Activated CD4-positive, alpha-beta T cell treated with anti-CD3 and anti-CD28 coated beads, Interleukin-2, amount 10 ng/mL, durations not matched to agents 7 days and 5 days (primary cell): ENCODE results near the gene RPS28. TPM values are rescaled to one million over a fixed set of nuclear protein-coding genes. Genes with fewer than 3 reads are reported as not detected.
"Not testable (repeated sequence)": the region's sequence is repeated elsewhere in the genome, so short reads cannot be mapped to it uniquely, and the experiment has no call there.

ENCODE experiments used
- CTCF ChIA-PET: fragments of 350-600 bp; sonication (Branson Sonifier 250); formaldehyde crosslinking; loops from one replicate; lab custom pipeline; 2021; ENCODE audit warnings: antibody characterized with exemption; lab: Charles Lee
- POLR2A ChIA-PET: fragments of 350-600 bp; sonication (Branson Sonifier 250); formaldehyde crosslinking; loops from one replicate; lab custom pipeline; 2021; ENCODE audit warnings: antibody characterized with exemption; lab: Charles Lee
- DNase-seq: peaks from one replicate; pipeline ENCODE4 v3.0.0-alpha.2; 2020
- H3K27ac Mint-ChIP-seq: one replicate; pipeline ENCODE4 v1.8.0; 2021; ENCODE audit warnings: mild to moderate bottlenecking, moderate library complexity, mixed read lengths
- H3K27me3 Mint-ChIP-seq: one replicate; pipeline ENCODE4 v1.8.0; 2021; ENCODE audit warnings: mixed read lengths
- H3K36me3 Mint-ChIP-seq: one replicate; pipeline ENCODE4 v1.8.0; 2021; ENCODE audit warnings: low read depth, mixed read lengths
- H3K4me1 Mint-ChIP-seq: one replicate; pipeline ENCODE4 v1.8.0; 2021; ENCODE audit warnings: mixed read lengths
- H3K4me3 Mint-ChIP-seq: one replicate; pipeline ENCODE4 v1.8.0; 2021; ENCODE audit warnings: mild to moderate bottlenecking, moderate library complexity, mixed read lengths
- H3K9me3 Mint-ChIP-seq: one replicate; pipeline ENCODE4 v1.8.0; 2021; ENCODE audit warnings: mixed read lengths
- total RNA-seq, 2 experiments: library from RNA; stranded (reverse); gene quantifications; one replicate each; pipeline ENCODE4 v1.2.3, GENCODE V29; 2021

Gene RPS28
- 1,000 to 10,000 TPM; 1,480 to 2,023 TPM for total RNA-seq

DNA sequence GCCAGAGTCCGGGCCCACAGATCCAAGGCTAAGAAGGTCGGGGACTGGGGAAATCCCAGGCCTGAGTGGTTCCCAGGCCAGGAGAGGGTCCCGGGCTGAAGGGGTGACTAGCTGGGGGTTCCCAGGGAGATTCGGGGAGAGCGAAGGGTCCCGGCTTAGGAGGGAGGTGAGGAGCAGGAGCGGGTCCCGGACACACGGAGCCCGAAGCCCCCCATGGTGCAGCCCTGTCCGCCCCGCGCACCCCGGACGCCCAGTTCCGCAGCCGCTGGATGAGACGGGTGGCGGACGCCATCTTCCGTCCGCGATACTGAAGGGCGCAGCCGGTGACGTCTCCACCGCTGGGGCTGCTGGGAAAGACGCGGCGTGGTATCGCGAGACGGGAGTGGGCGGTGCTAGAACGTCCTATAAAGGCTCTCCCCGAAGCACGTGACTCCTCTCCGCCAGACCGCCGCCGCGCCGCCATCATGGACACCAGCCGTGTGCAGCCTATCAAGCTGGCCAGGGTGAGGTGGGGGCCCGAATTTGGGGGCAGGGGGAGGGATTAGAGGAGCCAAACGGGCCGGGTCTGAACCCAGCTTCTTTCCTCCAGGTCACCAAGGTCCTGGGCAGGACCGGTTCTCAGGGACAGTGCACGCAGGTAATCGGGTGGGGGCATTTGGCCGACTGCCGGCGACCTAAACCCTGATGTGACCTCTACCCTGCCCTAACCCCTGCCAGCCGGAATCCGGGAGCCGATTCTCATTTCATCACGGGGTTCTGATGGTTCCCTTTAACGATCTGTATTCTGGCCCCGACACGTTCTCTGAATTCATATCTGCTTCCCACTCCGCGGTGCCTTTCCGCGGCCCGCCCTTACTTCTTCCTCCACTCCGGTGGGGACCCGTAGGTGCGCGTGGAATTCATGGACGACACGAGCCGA is at the start of gene RPS28, which contains the start of gene NDUFA7:
Gene RPS28, plus strand, starts transcription at position 430 of the 919 bp plus-strand sequence. Its CDS starts 35 bp downstream, at position 465.
Gene NDUFA7, minus strand, starts transcription at position 309 of the 919 bp plus-strand sequence. Its CDS starts 17 bp downstream, at position 292.
- CTCF ChIA-PET = interaction anchor here (0.6 to 1.6 kb wide), 2 partner anchors 15 to 183 kb away, joined by 3 to 4 read pairs; no protein-coding TSS in a partner anchor

DNA sequence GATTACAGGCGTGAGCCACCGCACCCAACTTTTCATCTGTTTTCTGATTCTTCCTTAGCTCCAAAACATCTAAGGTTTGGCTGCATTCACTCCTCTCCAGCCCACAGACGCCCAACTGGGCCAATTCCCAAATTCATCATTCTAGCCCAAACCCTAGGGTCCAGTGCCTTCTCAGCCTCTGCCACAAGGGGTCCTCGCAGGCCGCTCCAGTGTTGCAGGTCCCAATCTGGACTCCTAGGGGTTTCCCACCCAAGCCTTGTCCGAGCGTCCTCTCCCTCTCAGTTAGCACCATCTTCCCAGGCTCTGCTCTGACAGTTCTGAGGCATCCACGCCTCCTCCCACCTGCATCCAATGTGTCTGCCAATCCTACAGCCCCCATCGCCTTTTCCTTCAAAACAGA is 44.8 kb upstream of the RPS28 start:
- H3K36me3 Mint-ChIP-seq, H3K9me3 Mint-ChIP-seq, H3K4me1 Mint-ChIP-seq, H3K27me3 Mint-ChIP-seq, H3K4me3 Mint-ChIP-seq, DNase-seq, H3K27ac Mint-ChIP-seq, CTCF ChIA-PET, POLR2A ChIA-PET: not testable (repeated sequence)

More for the DNA sequence above, at the start of gene RPS28, which contains the start of gene NDUFA7:
- peak; percentile 97 for DNase-seq
- Mint-ChIP-seq H3K4me1 (peaks cover 42% of the 10 kb centered on the region), H3K36me3 (peaks cover 26% of the 10 kb centered on the region), H3K4me3 (peak within 1 kb of the TSS; percentile 100), H3K9me3 (no peaks in the 10 kb centered on the region), H3K27ac (peak within 1 kb of the TSS; percentile 100), H3K27me3 (no peaks in the 10 kb centered on the region)
- POLR2A ChIA-PET = interaction anchor here (0.6 kb wide), 1 partner anchor 69 kb away, joined by 4 read pairs; the partner anchor contains the start of gene RAB11B

DNA sequence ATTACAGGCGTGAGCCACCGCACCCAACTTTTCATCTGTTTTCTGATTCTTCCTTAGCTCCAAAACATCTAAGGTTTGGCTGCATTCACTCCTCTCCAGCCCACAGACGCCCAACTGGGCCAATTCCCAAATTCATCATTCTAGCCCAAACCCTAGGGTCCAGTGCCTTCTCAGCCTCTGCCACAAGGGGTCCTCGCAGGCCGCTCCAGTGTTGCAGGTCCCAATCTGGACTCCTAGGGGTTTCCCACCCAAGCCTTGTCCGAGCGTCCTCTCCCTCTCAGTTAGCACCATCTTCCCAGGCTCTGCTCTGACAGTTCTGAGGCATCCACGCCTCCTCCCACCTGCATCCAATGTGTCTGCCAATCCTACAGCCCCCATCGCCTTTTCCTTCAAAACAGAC is 30.0 kb upstream of the RPS28 start:
- H3K4me1 Mint-ChIP-seq, H3K36me3 Mint-ChIP-seq, H3K27me3 Mint-ChIP-seq, H3K27ac Mint-ChIP-seq, H3K9me3 Mint-ChIP-seq, DNase-seq, CTCF ChIA-PET, POLR2A ChIA-PET, H3K4me3 Mint-ChIP-seq: not testable (repeated sequence)

DNA sequence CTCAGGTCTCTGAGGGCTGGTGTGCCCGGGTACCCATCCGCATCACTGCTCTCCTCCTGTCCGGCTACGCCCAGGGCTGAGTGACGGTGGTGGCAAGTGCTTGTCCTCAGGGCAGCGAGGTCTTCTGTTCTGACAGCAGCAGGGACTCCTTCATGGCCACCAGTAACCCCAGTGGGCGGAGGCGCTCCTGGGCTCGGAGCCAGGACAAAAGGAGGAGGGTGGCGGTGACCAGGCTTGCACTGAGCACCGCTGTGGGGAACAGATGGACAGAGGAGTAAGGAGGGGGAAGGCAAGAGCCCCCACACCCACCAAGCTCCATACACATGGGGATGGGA is 19.0 kb upstream of the RPS28 start:
- Mint-ChIP-seq H3K4me3 (no peak overlapping the region), H3K36me3 (peaks cover 12% of the 10 kb centered on the region), H3K27me3 (no peaks in the 10 kb centered on the region), H3K4me1 (peaks cover 15% of the 10 kb centered on the region), H3K9me3 (no peaks in the 10 kb centered on the region), H3K27ac (no peak overlapping the region)
- ChIA-PET POLR2A (interaction anchor here (0.7 kb wide), 1 partner anchor 22 kb away, joined by 3 read pairs; no protein-coding TSS in a partner anchor), CTCF (interaction anchor here (0.6 to 1.4 kb wide), 2 partner anchors 9 to 508 kb away, joined by 3 to 4 read pairs; no protein-coding TSS in a partner anchor)
- DNase-seq = peak; percentile 4

DNA sequence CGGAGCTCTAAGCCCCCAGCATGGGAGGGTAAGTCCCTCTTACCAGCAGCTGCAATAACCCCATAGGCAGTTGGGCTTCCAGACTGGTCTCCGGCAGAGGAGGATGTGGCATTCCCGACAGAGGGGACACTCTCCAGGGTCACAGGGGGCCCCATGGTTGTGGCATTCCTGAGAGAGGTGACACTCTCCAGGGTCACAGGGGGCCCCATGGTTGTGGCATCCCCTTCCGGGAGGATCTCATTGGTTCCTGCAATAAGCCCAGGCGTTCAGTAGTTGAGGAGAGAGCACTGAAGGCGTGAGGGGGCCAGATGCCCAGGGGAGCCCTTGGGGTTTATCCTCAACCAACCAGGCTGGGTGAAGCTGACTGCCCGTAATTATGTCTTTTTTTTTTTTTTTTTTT is 18.6 kb upstream of the RPS28 start:
- ChIA-PET CTCF (interaction anchor here (0.6 to 1.4 kb wide), 2 partner anchors 9 to 508 kb away, joined by 3 to 4 read pairs; no protein-coding TSS in a partner anchor), POLR2A (interaction anchor here (0.6 to 0.7 kb wide), 2 partner anchors 21 to 81 kb away, joined by 3 read pairs; no protein-coding TSS in a partner anchor)
- no peaks in the 10 kb centered on the region for H3K9me3 Mint-ChIP-seq

DNA sequence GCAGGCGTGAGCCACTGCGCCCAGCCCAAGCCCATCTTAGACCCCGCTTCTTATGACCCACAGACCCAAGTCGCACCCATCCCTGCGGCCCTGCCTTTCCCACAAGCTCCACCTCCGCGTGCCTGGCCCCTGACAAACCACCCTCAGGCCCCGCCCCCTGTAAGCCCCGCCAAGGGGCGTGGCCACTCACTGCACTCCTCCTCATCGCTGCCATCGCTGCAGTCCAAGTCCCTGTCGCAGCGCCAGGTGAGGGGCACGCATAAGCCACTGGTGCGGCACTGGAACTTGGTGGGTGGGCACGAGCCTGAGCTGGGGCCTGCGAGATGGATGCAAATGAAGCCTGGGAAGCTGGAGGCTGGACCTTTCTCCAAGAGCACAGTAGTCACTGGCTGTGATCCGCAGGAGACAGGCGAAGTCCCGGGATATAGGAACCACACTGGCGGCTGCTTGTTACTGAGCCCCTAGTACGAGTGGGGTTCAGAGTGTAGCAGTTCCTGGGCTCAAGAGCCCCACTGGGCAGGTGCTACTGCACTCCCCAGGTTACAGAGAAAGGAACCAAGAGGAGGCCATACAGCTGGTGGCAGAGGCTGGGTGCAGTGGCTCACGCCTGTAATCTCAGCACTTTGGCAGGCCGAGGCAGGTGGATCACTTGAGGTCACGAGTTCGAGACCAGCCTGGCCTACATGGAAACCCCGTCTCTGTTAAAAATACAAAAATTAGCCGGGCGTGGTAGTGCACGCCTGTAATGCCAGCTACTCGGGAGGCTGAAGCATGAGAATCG is 16.3 kb upstream of the RPS28 start:
- DNase-seq = peak; percentile 25
- Mint-ChIP-seq H3K9me3 (no peaks in the 10 kb centered on the region), H3K27ac (no peak overlapping the region), H3K4me1 (peaks cover 35% of the 10 kb centered on the region), H3K36me3 (peaks cover 18% of the 10 kb centered on the region), H3K27me3 (no peaks in the 10 kb centered on the region), H3K4me3 (no peak overlapping the region)
- ChIA-PET CTCF (interaction anchor here (1.3 kb wide), 1 partner anchor 15 kb away, joined by 4 read pairs; no protein-coding TSS in a partner anchor), POLR2A (no interaction called here)

More for the DNA sequence above, 18.6 kb upstream of the RPS28 start:
- Mint-ChIP-seq H3K27me3 (no peaks in the 10 kb centered on the region), H3K4me3 (no peak overlapping the region), H3K36me3 (peaks cover 12% of the 10 kb centered on the region), H3K4me1 (peaks cover 19% of the 10 kb centered on the region), H3K27ac (no peak overlapping the region)
- DNase-seq = peak; percentile 2

DNA sequence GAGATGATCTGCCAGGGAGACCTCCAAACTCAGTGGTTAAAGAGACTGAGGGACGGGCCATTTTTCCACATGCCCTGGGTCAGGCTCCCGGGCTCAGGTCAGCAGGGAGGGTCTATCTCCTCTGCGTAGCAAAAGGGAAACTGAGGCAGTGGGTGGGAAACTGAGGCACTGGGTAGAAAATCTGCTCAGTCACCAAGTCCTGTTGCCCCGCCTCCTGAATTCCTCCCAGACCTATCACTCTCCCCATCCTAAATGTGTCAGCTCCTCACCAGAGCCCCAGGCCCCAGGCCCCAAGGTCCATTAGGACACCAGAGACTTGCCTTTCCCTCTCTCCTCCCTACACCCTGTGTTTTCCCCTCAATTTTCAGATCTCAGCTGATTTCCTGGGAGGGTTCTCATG is 15.5 kb upstream of the RPS28 start:
- Mint-ChIP-seq H3K27ac (peak overlapping the region; percentile 60), H3K27me3 (no peaks in the 10 kb centered on the region), H3K4me3 (no peak overlapping the region), H3K9me3 (no peaks in the 10 kb centered on the region), H3K36me3 (peaks cover 18% of the 10 kb centered on the region), H3K4me1 (peaks cover 35% of the 10 kb centered on the region)
- CTCF ChIA-PET = interaction anchor here (1.3 kb wide), 1 partner anchor 14 kb away, joined by 4 read pairs; no protein-coding TSS in a partner anchor
- POLR2A ChIA-PET = no interaction called here
- DNase-seq = peak; percentile 5

DNA sequence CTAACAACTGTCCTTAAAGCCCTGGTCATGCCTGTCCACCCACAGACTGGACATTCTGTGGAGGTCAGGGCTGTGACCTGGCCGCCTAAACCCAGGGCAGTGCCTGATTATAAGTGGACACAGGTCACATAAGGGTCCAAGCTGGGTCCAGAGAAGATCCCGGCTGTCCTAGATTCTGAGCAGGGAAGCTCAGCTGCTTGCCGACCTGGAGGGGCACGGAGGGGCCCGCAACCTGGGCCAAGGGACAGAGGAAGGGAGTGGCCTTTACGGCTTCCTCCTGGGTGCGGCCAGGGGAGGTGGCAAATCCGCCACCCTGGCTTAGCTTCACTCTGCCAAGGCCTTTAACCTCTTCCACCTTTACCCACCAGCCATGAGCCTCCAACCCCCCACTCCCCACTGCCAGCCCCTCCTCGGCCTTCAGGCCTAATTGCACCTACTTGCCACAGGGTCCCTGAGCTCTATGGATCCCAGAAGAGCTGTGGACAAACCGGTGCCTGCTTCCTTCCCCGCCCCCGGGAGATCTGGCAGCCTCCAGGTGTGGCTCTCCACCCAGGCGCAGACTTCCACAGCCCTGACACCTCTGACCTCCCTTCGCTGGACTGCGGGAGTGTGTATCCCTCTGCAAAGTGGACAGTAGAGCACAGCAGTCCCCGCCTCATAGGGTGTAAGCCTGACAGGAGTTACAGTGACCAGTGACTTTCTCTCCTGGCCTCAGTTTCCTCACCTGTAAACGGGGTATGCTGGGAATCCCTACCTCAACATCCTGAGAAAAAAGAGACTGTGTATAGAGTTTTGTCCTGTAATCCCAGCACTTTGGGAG is 14.9 kb upstream of the RPS28 start:
- peak overlapping the region; percentile 78 for H3K4me3 Mint-ChIP-seq
- POLR2A ChIA-PET = no interaction called here
- peak overlapping the region; percentile 83 for H3K27ac Mint-ChIP-seq
- DNase-seq = peak; percentile 5
- H3K9me3 Mint-ChIP-seq = no peaks in the 10 kb centered on the region
- H3K27me3 Mint-ChIP-seq = no peaks in the 10 kb centered on the region
- peaks cover 24% of the 10 kb centered on the region for H3K36me3 Mint-ChIP-seq
- peaks cover 35% of the 10 kb centered on the region for H3K4me1 Mint-ChIP-seq
- CTCF ChIA-PET = interaction anchor here (1.3 kb wide), 1 partner anchor 14 kb away, joined by 4 read pairs; no protein-coding TSS in a partner anchor

DNA sequence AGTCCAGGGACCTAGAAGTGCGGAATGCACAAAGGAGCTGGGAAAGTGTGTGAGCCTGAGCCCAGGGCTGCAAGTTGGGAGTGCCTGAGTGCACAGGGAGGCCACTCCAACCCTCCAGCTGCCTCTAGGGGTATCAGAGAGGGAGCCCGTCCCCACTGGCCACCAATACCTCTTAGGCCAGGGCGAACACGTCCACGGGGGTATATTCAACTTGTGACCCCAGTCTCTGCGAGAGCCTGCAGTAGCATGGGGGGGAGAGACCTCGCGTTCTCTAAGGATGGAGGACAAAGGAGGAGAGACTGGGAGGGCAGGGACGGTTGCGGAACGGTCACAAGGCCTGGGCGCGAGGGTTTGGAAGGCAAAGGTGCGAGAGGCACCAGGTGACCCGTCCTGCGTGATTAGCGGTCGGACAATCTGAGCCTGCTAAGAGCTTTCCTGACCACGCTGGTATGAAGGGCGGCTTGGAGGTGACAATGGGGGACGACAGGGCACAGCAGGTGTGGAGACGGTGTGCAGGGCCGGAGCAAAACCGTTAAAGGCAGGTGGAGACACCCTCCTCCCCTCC is 13.8 kb upstream of the RPS28 start:
- DNase-seq = no peak
- peak overlapping the region; percentile 78 for H3K4me3 Mint-ChIP-seq
- H3K9me3 Mint-ChIP-seq = no peaks in the 10 kb centered on the region
- ChIA-PET CTCF (interaction anchor here (0.6 kb wide), 1 partner anchor 381 kb away, joined by 3 read pairs; the partner anchor contains the start of gene CTXN1), POLR2A (no interaction called here)
- no peaks in the 10 kb centered on the region for H3K27me3 Mint-ChIP-seq
- H3K27ac Mint-ChIP-seq = peak overlapping the region; percentile 83
- peaks cover 22% of the 10 kb centered on the region for H3K36me3 Mint-ChIP-seq
- H3K4me1 Mint-ChIP-seq = peaks cover 35% of the 10 kb centered on the region

DNA sequence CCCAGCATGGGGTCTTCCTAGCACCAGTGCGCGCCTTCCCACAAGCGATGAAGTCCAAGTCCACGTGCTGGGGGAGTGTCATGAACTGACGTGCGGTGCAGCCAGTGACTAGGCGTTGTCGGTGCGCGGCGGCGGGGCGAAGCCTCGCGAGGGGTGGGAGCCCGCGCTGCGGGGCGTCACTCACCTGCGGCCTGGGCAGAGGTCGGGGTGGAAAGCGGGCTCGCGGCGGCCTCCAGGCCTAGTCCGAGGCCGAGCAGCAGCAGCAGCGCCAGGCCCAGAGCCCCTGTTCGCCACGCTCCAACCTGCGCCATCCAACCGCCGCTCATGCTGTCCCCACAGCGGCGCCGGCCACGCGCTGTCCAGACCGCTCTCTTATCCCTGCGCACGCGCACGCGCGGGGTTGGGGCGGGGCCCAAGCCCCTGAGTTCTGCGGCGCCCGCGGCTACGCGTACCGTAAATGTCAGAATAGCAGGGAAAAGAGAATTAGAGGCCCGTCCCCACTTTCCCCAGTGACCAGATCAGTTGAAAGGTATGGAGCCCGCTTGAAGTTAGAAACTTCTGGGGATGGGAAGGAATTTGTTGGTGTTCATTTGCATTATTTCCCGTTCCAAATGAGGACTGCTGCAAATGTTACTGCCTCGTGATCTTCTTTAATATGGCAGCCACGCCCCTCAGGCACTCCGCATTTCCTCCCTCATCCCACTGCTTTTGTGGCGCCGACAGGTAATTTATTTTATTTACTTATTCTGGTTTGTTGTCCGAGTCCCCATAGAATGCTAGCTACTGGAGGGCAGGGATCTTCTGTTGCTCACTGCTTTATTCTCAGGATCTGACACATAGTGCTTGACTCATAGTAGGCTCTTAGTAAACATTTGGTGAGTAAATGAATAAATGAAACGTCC is 13.1 kb upstream of the RPS28 start, which contains the start of gene CD320:
Gene CD320, minus strand, starts transcription at position 394 of the 902 bp plus-strand sequence. Its CDS starts 68 bp downstream, at position 326.
- peak within 1 kb of the TSS; percentile 83 for H3K27ac Mint-ChIP-seq
- H3K9me3 Mint-ChIP-seq = no peaks in the 10 kb centered on the region
- peaks cover 22% of the 10 kb centered on the region for H3K36me3 Mint-ChIP-seq
- peaks cover 35% of the 10 kb centered on the region for H3K4me1 Mint-ChIP-seq
- ChIA-PET CTCF (no interaction called here), POLR2A (no interaction called here)
- H3K4me3 Mint-ChIP-seq = peak within 1 kb of the TSS; percentile 78
- peak; percentile 87 for DNase-seq
- no peaks in the 10 kb centered on the region for H3K27me3 Mint-ChIP-seq
